PC-3 (cell line): ENCODE measurements around the gene EMSY. TPM values are rescaled to one million over a fixed set of nuclear protein-coding genes. Genes with fewer than 3 reads are reported as not detected.

Experiments used
- ATAC-seq: fragments of 200-7000 bp; cut with Tn5 transposase; 2 replicates; pipeline ENCODE4 v1.9.1; 2020; ENCODE audit warnings: mild to moderate bottlenecking, moderate library complexity
- BruUV-seq: library from RNA; stranded (reverse); fragments of 400-500 nt; replicated peaks from 2 replicates; lab custom pipeline; 2021; lab: Mats Ljungman, UMichigan
- CTCF ChIA-PET: fragments of 300-600 bp; sonication (Branson Sonifier 250); formaldehyde crosslinking; loops from one replicate; lab custom pipeline; 2022; ENCODE audit warnings: antibody characterized with exemption; lab: Charles Lee
- POLR2A ChIA-PET: fragments of 300-600 bp; sonication (Branson Sonifier 250); formaldehyde crosslinking; loops from one replicate; lab custom pipeline; 2022; ENCODE audit warnings: antibody characterized with exemption; ENCODE audit not compliant: unreplicated experiment; lab: Charles Lee
- DNase-seq: peaks from one replicate; pipeline ENCODE4 v3.0.0-alpha.2; 2015
- H2AFZ ChIP-seq: fragments of 300-600 bp; sonication (generic); 2 replicates; pipeline ENCODE4 v1.6.0; 2016; ENCODE audit warnings: antibody characterized with exemption, low read length
- H3F3A ChIP-seq: fragments of 300-600 bp; sonication (generic); one replicate; pipeline ENCODE4 v1.6.0; 2017; ENCODE audit warnings: antibody characterized with exemption, low read length, control low read depth, mild to moderate bottlenecking; ENCODE audit not compliant: unreplicated experiment
- H3K27ac ChIP-seq: fragments of 300-600 bp; sonication (generic); 2 replicates; pipeline ENCODE4 v1.5.1; 2016; ENCODE audit warnings: mild to moderate bottlenecking, low read length
- H3K27me3 ChIP-seq: fragments of 300-600 bp; sonication (generic); 2 replicates; pipeline ENCODE4 v1.6.1; 2016; ENCODE audit warnings: low read length, mixed read lengths
- H3K36me3 ChIP-seq: fragments of 300-600 bp; sonication (generic); 2 replicates; pipeline ENCODE4 v1.6.1; 2016; ENCODE audit warnings: low read depth, mixed run types, low read length, mixed read lengths
- H3K4me1 ChIP-seq: fragments of 300-600 bp; sonication (generic); 2 replicates; pipeline ENCODE4 v1.5.1; 2016; ENCODE audit warnings: low read length; ENCODE audit not compliant: insufficient read depth
- H3K4me2 ChIP-seq: fragments of 300-600 bp; sonication (generic); 2 replicates; pipeline ENCODE4 v1.6.0; 2016; ENCODE audit warnings: low read length
- H3K4me3 ChIP-seq: fragments of 300-600 bp; sonication (generic); 2 replicates; pipeline ENCODE4 v1.5.1; 2016; ENCODE audit warnings: mild to moderate bottlenecking, low read length, mixed read lengths
- H3K79me2 ChIP-seq: fragments of 300-600 bp; sonication (generic); 2 replicates; pipeline ENCODE4 v1.6.1; 2017; ENCODE audit warnings: low read length, mixed read lengths
- H3K9ac ChIP-seq: fragments of 300-600 bp; sonication (generic); 2 replicates; pipeline ENCODE4 v1.6.0; 2016; ENCODE audit warnings: mild to moderate bottlenecking, low read length
- H3K9me2 ChIP-seq: fragments of 300-600 bp; sonication (generic); replicated peaks from 2 replicates; pipeline ENCODE4 v1.6.1; 2016; ENCODE audit warnings: mixed run types, low read length, mixed read lengths
- H3K9me3 ChIP-seq: fragments of 300-600 bp; sonication (generic); 2 replicates; pipeline ENCODE4 v1.6.1; 2016; ENCODE audit warnings: low read length, mixed read lengths
- H4K20me1 ChIP-seq: fragments of 300-600 bp; sonication (generic); 2 replicates; pipeline ENCODE4 v1.6.1; 2016; ENCODE audit warnings: low read length, mixed read lengths
- EZH2 ChIP-seq: fragments of 300-600 bp; sonication (generic); IDR thresholded peaks from one replicate; pipeline ENCODE4 v1.6.1; 2017; ENCODE audit warnings: antibody characterized with exemption, mild to moderate bottlenecking, low read length; ENCODE audit not compliant: unreplicated experiment
- EZH2phosphoT487 ChIP-seq: fragments of 300-600 bp; sonication (generic); IDR thresholded peaks from 2 replicates; pipeline ENCODE4 v1.6.1; 2018; ENCODE audit warnings: mild to moderate bottlenecking, antibody characterized with exemption, low read length, borderline replicate concordance
- intact Hi-C: fragments of 100-400 bp; cut with micrococcal nuclease; formaldehyde crosslinking; loops from 2 replicates; pipeline ENCODE4 v1.9.0; 2023
- total RNA-seq: library from RNA; depleted of rRNA; stranded (reverse); fragments of >200 nt; gene quantifications from 2 replicates; pipeline ENCODE4 v1.2.3, GENCODE V29; 2014; rRNA removed
- TF ChIP-seq, protein P1 (sequence below): fragments of 300-600 bp; sonication (generic); conservative IDR thresholded peaks from 2 replicates; pipeline ENCODE4 v1.5.1; 2017; ENCODE audit warnings: antibody characterized with exemption, low read depth, mild to moderate bottlenecking, low read length

EMSY gene
- total RNA-seq, 1 experiment from 2014 or later = 51.1 TPM

DNA sequence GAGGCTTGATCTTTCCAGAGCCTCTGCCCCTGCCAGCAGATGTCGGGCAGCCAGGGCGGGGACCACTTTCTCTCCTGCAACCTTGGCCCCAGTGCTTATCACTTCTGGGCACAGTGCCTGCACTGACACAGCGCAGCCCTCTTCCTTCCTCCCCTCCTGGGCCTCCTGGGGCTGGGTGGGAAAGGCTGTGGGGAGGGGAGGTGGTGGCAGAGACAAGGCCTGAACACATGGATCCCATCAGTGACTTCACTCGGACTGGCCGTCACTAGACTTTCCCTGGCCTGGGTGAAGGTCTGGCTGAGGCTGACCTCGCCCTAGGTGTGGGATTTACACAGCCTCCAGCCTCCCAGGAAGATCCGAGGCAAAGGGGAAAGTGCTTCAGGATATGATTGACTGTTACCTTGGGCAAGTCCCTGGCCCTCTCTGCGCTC lies 157.6 kb downstream of the EMSY start:
- TF ChIP-seq, protein P1, sequence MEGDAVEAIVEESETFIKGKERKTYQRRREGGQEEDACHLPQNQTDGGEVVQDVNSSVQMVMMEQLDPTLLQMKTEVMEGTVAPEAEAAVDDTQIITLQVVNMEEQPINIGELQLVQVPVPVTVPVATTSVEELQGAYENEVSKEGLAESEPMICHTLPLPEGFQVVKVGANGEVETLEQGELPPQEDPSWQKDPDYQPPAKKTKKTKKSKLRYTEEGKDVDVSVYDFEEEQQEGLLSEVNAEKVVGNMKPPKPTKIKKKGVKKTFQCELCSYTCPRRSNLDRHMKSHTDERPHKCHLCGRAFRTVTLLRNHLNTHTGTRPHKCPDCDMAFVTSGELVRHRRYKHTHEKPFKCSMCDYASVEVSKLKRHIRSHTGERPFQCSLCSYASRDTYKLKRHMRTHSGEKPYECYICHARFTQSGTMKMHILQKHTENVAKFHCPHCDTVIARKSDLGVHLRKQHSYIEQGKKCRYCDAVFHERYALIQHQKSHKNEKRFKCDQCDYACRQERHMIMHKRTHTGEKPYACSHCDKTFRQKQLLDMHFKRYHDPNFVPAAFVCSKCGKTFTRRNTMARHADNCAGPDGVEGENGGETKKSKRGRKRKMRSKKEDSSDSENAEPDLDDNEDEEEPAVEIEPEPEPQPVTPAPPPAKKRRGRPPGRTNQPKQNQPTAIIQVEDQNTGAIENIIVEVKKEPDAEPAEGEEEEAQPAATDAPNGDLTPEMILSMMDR = no peak
- TF ChIP-seq EZH2phosphoT487 (no peak), EZH2 (no peak)
- H4K20me1 ChIP-seq = no peaks in the 10 kb centered on the region
- intact Hi-C loops = no loop called here
- ChIA-PET CTCF (no interaction called here), POLR2A (no interaction called here)
- H3K27me3 ChIP-seq = no peaks in the 10 kb centered on the region
- DNase-seq (no peak), ATAC-seq (no peak)
- no peaks in the 10 kb centered on the region for H3K79me2 ChIP-seq
- H3K9ac ChIP-seq = no peak overlapping the region
- no TSS peak for BruUV-seq
- peaks cover 5% of the 10 kb centered on the region; the same call in 1 of the 2 replicates for H3K4me1 ChIP-seq
- H3F3A ChIP-seq = no peaks in the 10 kb centered on the region
- H2AFZ ChIP-seq = no peak overlapping the region
- no peak overlapping the region for H3K4me2 ChIP-seq
- H3K9me3 ChIP-seq = no peaks in the 10 kb centered on the region
- H3K27ac ChIP-seq = no peak overlapping the region
- H3K4me3 ChIP-seq = no peak overlapping the region
- H3K9me2 ChIP-seq = no peaks in the 10 kb centered on the region
- no peaks in the 10 kb centered on the region for H3K36me3 ChIP-seq

Other genes with a start within 250 kb of the EMSY start
- gene WNT11, start 238.5 kb upstream of the EMSY start, total RNA-seq = 0.40 and 1.6 TPM in 2 replicates
- 42.2 and 50.5 TPM in 2 replicates for gene THAP12, start 63.9 kb upstream of the EMSY start, total RNA-seq
- gene GVQW3, start 63.7 kb upstream of the EMSY start, total RNA-seq = 1.2 and 3.4 TPM in 2 replicates
- gene LRRC32, start 225.7 kb downstream of the EMSY start, total RNA-seq = not detected in 2 replicates